GM19239 (cell line): ENCODE data around the gene CD44.
A peak's percentile ranks its signal among the peaks of the same experiment; 100 is the strongest.
"Not testable (repeated sequence)": the region's sequence is repeated elsewhere in the genome, so short reads cannot be mapped to it uniquely, and the experiment has no call there.

ENCODE experiments used
- DNase-seq: peaks from one replicate; pipeline ENCODE4 v3.0.0; 2011; ENCODE audit warnings: low spot score; ENCODE audit not compliant: insufficient read length
- FAIRE-seq: peaks from 2 replicates; lab custom pipeline; 2011; peaks lifted over from hg19 to GRCh38; lab: Jason Lieb, UNC

CD44 gene

DNA sequence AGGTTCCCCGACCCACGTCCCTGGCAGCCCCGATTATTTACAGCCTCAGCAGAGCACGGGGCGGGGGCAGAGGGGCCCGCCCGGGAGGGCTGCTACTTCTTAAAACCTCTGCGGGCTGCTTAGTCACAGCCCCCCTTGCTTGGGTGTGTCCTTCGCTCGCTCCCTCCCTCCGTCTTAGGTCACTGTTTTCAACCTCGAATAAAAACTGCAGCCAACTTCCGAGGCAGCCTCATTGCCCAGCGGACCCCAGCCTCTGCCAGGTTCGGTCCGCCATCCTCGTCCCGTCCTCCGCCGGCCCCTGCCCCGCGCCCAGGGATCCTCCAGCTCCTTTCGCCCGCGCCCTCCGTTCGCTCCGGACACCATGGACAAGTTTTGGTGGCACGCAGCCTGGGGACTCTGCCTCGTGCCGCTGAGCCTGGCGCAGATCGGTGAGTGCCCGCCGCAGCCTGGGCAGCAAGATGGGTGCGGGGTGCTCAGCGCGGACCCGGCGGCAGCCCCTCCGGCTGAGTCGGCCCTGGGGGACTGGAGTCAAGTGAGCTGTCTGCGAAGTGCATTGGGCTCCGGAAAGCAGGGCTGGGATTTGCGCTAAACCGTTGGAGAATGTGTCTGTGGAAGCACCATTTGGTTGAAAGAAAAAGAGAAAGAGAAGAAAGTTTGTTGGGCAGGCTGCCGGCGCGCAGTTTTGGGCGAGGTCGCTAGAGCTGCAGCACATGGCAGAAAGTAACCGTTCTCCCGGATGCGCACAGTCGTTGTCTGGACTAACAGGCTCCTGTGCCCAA is at the start of gene CD44:
Gene CD44, plus strand, starts transcription at position 229 of the 779 bp plus-strand sequence. Its CDS starts 133 bp downstream, at position 362.
- FAIRE-seq = peak; percentile 85
- no peak for DNase-seq

DNA sequence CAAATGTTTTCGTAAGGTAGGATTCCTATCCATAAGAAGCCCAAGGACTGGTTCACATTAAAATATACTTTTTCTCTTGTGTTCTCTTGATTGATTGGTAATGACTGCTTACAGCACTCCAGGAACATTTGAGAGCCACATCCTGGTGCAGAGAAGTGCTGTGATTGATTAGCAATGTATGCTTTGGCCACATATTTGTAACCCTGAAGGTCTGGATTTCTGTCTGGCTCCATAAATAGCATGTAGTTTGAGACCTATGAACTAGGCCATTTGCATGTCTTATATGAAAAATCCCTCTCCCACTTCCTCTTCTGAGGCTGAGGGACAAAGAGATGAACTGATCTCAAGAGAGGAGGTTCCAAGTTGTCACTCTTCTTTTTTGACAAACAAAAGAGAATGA is 49.3 kb upstream of the CD44 start:
- peak; percentile 80 for FAIRE-seq
- no peak for DNase-seq

- DNase-seq = no peak
- no peak for FAIRE-seq
Observed at GRCh38 chr11:35090125-35090524, 48.8 kb upstream of the CD44 start.

- DNase-seq, FAIRE-seq: not testable (repeated sequence)
Observed at GRCh38 chr11:35090991-35091390, 48.0 kb upstream of the CD44 start.

DNA sequence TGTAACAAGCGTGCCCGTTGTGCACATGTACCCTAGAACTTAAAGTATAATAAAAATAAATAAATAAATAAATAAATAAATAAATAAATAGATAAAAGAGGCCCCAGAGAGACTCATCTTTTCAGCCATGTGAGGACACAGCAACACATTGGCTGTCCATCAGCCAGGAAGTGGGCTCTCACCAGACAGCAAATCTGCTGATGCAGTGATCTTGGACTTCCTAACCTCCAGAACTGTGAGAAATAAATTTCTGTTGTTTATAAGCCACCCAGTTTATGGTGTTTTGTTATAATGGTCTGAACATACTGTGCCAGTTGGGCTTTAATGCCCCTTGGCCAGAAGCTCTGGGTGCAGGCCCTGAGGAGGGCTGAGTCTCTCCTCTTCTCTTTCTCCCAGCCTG is 42.2 kb upstream of the CD44 start:
- no peak for FAIRE-seq
- no peak for DNase-seq

GRCh38 chr11:35097814-35098455 is 41.0 kb upstream of the CD44 start:
- DNase-seq (no peak), FAIRE-seq (no peak)

- no peak for FAIRE-seq
- no peak for DNase-seq
Observed at GRCh38 chr11:35098855-35099254, 40.1 kb upstream of the CD44 start.

DNA sequence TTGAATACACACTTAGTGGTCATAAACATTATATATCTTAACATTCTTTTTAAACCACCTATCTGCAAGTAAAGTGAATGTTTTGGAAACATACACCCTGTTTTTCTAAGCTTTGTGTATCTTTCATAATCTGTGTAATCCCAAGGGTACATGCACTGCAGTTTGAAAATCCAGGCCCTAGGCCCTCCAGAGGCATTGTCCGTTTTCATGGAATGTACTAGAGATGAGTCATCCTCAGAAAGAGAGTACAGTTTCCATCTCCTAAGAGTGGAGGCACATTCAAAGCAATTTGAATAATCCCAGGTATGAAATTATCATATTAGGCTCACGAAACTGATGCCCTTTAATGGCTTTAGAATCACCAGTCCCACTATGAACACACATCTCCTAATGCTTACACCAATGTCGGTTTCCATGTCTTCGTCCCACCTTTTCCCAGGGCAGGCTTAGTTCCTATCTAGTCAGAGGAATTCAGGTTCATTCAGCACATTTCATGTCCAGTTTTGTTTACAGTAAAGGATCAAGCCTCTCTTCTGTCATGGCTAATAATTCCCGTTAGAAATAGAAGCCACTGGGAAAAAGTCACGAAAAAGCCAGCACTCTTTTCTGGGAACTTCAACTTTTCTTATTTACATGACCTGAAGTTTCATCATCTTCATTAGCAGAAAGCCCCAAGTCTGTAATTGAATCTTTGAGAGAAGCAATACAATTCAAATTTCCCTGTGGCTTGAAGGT is 39.5 kb upstream of the CD44 start:
- no peak for FAIRE-seq
- DNase-seq = no peak

DNA sequence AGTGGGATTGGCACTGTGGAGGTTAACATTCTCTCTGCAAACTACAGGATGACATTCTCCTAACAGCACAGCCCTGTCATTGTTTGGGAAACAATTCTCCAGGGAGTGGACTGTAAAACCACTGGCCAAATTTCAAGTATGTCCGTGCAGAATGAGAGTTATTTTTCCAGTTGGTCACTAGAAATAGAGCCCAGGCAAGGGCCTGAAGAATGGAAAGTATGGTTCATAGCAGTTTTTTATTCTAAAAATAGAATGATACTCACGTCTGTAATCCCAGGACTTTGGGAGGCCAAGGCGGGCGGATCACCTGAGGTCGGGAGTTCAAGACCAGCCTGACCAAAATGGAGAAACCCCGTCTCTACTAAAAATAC is 39.0 kb upstream of the CD44 start:
- FAIRE-seq (no peak), DNase-seq (no peak)

DNA sequence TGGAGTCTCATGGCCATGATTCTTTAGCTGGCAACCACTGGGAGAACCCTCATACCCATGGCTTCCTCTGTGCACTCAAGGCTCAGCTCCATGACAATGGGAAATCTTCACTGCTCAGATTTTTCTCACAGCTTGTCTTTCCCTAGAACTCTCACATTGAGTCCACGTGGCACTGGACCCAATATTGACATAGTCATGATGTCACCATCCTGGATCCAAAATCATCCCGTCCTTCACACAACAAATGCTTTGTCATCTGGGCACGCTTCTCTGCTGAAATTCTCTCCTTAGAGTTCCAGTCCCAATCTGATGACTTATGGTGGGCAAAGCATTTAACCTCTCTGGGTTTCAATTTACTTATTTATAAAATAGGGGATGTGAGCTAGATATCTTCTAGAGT is 37.7 kb upstream of the CD44 start:
- FAIRE-seq = no peak
- DNase-seq = no peak

DNA sequence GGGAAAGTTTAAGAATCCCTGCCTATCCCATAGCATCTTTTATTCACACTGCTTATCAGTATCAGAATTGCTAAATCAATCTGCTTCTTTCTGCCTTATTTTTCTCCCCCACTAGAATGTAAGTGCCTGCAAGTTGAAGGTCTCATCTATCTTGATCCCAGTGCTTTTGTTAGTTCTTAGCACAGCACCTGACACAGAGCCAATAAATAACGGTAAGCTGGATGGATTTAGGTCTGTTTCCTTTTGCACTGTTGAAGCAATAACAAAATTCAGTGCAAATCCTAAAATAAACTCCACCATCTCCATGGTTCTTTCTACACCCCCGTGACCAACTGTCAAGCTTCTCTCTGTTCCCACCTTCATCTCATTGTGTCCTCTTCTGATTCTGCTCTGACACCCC is 36.7 kb upstream of the CD44 start:
- FAIRE-seq (no peak), DNase-seq (no peak)

DNA sequence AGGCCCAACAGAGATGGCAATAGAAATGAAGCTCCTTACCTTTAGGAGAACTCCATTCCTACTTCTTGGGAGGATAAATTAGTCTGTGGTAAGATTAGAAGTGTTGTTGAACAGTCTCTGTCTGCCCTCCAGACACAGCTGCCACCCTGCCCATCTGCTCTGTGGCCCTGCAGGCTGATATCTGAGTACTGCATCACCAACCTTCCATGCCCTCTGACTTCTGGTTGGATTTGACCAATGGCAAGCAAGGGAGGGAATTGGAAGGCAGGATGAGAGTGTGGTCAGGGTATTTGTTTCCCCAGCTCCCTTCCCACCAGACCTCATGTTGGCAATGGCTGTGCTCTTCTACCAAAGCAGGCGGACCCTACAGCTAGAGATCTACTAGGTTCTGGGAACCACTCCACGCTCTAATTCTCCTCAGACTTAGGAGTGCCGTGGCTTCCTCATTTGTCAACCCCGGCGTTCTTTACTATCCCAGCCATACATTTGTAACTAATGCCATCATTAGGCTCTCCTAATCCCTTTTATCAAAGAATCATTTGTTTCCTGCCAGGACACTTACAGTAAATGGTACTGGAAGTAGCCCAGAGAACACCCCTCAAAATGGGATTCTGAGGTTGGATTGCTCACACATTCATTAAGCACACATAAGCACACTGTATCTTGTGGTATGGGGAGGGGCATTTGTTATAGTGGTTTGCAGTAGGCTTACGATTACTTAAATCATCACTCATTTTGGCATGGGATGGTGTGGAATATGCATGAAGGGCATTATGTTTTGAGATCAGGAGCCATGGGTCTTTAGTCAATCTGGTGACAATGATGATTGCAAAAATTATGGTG is 35.4 kb upstream of the CD44 start:
- FAIRE-seq = no peak

DNA sequence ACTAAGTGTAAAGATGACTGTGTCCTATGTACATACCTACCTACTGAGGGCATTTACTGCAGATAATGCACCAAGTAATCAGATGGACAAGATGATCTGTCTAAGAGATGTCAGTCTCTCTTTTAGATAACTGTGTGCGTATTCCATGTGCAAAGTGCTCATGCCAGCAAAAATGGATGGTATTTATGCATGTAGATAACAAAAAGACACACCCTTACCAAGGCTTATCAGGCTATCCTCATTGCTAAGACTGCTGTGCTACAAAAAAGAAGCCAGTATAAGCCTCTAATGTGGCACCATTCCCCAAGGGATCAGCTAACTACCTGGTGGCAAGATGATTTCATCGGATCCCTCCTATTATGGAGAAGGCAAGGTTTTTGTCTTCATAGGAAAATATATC is 34.3 kb upstream of the CD44 start:
- FAIRE-seq (no peak), DNase-seq (no peak)

More for the DNA sequence above, 35.4 kb upstream of the CD44 start:
- no peak for DNase-seq

DNA sequence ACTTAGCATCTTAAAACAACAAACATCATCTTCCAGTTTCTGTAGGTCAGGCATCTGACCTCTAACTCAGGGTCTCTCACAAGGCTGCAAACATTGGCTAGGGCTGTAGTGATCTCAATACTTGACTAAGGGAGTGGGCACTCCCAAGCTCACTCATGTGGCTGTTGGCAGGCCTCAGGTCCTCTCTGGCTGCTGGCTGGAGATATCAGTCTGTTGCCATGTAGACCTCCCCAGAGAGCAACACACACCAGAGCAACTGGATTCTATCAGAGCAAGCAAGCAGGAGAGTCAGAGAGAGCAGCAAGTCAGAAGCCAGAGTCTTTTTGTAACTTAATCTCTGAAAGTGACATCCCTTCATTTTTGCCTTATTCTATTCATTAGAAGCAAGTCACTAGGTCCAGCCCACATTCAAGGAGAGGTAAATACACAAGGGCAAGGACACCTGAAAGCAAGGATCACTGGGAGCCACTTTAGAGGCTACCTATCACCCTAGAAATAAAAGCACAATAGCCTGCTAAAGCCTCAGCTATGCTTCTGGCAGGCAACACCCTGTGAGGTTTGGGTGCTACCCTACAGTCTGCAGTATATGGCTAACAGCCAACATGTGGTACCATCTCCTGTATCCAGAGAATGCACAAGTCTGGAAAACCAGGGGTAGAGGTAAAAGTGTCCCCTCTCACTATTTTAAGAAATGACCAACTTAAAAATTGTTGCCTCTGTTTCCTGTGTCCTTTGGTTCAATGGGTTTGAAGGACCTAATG is 33.5 kb upstream of the CD44 start:
- DNase-seq (no peak), FAIRE-seq (no peak)

- FAIRE-seq = peak; percentile 95
- DNase-seq = no peak
Observed at GRCh38 chr11:35106595-35106994, 32.4 kb upstream of the CD44 start.

- no peak for FAIRE-seq
- DNase-seq = no peak
Observed at GRCh38 chr11:35107861-35108260, 31.1 kb upstream of the CD44 start.

- FAIRE-seq, DNase-seq: not testable (repeated sequence)
Observed at GRCh38 chr11:35108336-35108735, 30.6 kb upstream of the CD44 start.

- DNase-seq (no peak), FAIRE-seq (no peak)
Observed at GRCh38 chr11:35109041-35109440, 29.9 kb upstream of the CD44 start.

DNA sequence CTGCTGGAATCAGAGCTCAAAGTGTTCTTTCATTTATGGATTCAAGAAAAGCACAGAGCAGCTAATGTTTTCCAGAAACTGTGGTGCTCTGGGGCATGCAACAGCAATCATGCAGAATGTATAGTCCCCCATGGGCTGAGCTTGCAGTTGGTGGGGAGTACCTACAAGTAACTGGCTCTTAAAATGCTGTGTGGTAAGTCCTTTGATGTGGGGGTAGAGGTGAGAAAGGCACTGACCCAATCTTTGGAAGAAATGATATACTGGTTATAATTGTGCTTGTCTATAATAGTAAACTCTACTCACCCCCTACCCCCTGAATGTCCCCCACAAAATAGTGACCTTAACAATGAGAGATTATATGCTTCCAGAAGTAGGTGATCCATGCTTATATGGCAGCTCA is 29.1 kb upstream of the CD44 start:
- DNase-seq = no peak
- FAIRE-seq = no peak
